Activated CD8-positive, alpha-beta memory T cell treated with anti-CD3 and anti-CD28 coated beads, Interleukin-2, amount 50 U/mL, for 1 hour (primary cell): ENCODE measurements around the gene TLL2.

Source experiments
- DNase-seq: peaks from one replicate; pipeline ENCODE4 v3.0.0-alpha.2; 2020; ENCODE audit errors: extremely low read depth

Gene TLL2

GRCh38 chr10:96507044-96507443, 6.7 kb downstream of the TLL2 start:
- DNase-seq = no peak

- no peak for DNase-seq
Observed at GRCh38 chr10:96505150-96506136, 8.3 kb downstream of the TLL2 start.

- DNase-seq = no peak
Observed at GRCh38 chr10:96502561-96503282, 11.0 kb downstream of the TLL2 start.

- DNase-seq = no peak
Observed at GRCh38 chr10:96501985-96502384, 11.7 kb downstream of the TLL2 start.

- no peak for DNase-seq
Observed at GRCh38 chr10:96500519-96500918, 13.2 kb downstream of the TLL2 start.

- DNase-seq = no peak
Observed at GRCh38 chr10:96500050-96500449, 13.7 kb downstream of the TLL2 start.

GRCh38 chr10:96497391-96497790, 16.3 kb downstream of the TLL2 start:
- no peak for DNase-seq

GRCh38 chr10:96496281-96496925, 17.3 kb downstream of the TLL2 start:
- DNase-seq = no peak

- DNase-seq = no peak
Observed at GRCh38 chr10:96495544-96495943, 18.2 kb downstream of the TLL2 start.

- no peak for DNase-seq
Observed at GRCh38 chr10:96494694-96495093, 19.0 kb downstream of the TLL2 start.

- no peak for DNase-seq
Observed at GRCh38 chr10:96493871-96494525, 19.7 kb downstream of the TLL2 start.

- DNase-seq = no peak
Observed at GRCh38 chr10:96493254-96493653, 20.5 kb downstream of the TLL2 start.

GRCh38 chr10:96491303-96491702, 22.4 kb downstream of the TLL2 start:
- DNase-seq = no peak

GRCh38 chr10:96488161-96488935, 25.4 kb downstream of the TLL2 start:
- no peak for DNase-seq

GRCh38 chr10:96482815-96483588, 30.7 kb downstream of the TLL2 start:
- no peak for DNase-seq

GRCh38 chr10:96478355-96478754, 35.4 kb downstream of the TLL2 start:
- DNase-seq = no peak

- DNase-seq = no peak
Observed at GRCh38 chr10:96473866-96474265, 39.9 kb downstream of the TLL2 start.

- DNase-seq = no peak
Observed at GRCh38 chr10:96470116-96470743, 43.5 kb downstream of the TLL2 start.

GRCh38 chr10:96468845-96469244, 44.9 kb downstream of the TLL2 start:
- DNase-seq = no peak

- no peak for DNase-seq
Observed at GRCh38 chr10:96465599-96465998, 48.1 kb downstream of the TLL2 start.
